ENCODE measurements around the gene CHCHD6.

Gene CHCHD6

GRCh38 chr3:126711121-126711760, 7.2 kb downstream of the CHCHD6 start:
- no peak for DNase-seq

DNA sequence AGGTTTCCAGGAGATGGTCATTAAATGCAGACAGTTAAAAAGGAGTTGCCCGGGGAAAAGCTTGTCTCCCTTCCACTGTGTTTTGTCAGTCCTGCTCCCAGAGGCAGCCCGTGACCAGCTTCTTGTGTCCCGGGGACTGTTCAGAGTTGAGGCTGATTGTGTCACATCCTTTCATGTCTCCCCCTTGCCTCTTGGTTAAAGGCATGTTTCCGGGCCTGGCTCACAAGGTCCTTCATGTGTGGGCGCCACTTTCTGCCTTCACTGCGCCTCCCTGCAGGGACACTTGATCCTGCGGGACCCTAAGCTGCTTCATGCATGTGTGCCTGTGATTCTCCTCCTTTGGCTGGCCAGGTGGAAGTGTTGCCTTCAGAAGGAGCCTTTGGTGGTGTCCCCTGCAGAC, 9.2 kb downstream of the CHCHD6 start:
- DNase-seq = no peak

- no peak for DNase-seq
Observed at GRCh38 chr3:126714276-126714900, 10.3 kb downstream of the CHCHD6 start.

- no peak for DNase-seq
Observed at GRCh38 chr3:126714921-126715320, 10.9 kb downstream of the CHCHD6 start.

GRCh38 chr3:126715432-126715831, 11.4 kb downstream of the CHCHD6 start:
- DNase-seq = no peak

DNA sequence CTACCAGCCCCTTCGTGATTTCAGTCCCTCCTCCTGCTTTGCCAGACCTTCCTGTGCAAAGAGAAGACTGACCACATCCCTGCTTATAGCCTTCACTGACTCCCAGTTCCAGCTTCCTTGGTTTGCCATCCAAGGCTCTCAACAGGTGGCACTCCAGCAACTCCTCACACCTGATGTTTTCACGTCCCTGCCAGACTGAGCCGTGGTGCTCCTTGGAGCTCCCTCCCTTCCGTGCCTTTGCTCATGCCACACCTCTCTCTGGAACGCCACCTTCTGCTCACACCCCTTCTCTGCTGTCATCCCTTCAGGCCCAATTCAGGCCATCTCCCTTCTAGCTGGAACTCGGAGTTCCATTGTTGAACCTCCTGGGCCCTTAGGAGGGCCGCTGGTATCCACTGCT, 12.0 kb downstream of the CHCHD6 start:
- DNase-seq = no peak

GRCh38 chr3:126718561-126719445, 14.8 kb downstream of the CHCHD6 start:
- DNase-seq = no peak

- no peak for DNase-seq
Observed at GRCh38 chr3:126720596-126720995, 16.6 kb downstream of the CHCHD6 start.

GRCh38 chr3:126721246-126721645, 17.2 kb downstream of the CHCHD6 start:
- no peak for DNase-seq

- DNase-seq = no peak
Observed at GRCh38 chr3:126723237-126723636, 19.2 kb downstream of the CHCHD6 start.

GRCh38 chr3:126723801-126724200, 19.8 kb downstream of the CHCHD6 start:
- no peak for DNase-seq

GRCh38 chr3:126728680-126729079, 24.6 kb downstream of the CHCHD6 start:
- DNase-seq = no peak

- DNase-seq = no peak
Observed at GRCh38 chr3:126730376-126730775, 26.3 kb downstream of the CHCHD6 start.

DNA sequence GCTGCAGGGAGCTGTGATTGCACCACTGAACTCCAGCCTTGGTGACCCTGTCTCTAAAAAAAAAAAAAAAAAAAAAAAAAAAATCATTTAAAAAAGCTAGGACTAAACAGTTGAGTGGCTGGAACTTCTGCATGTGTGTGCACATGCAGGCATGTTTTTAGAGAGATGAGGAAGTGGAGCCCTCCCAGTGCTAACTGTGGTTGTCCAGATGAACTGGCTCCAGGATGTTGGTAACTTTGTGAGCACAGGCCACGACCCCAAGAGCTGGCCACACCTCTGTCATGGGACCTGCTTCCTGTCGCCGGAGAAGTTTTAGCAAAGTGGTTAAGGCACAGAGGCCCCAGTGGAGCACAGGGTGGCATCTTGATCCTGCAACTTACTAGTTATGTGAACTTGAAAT, 27.0 kb downstream of the CHCHD6 start:
- DNase-seq = peak; percentile 82

DNA sequence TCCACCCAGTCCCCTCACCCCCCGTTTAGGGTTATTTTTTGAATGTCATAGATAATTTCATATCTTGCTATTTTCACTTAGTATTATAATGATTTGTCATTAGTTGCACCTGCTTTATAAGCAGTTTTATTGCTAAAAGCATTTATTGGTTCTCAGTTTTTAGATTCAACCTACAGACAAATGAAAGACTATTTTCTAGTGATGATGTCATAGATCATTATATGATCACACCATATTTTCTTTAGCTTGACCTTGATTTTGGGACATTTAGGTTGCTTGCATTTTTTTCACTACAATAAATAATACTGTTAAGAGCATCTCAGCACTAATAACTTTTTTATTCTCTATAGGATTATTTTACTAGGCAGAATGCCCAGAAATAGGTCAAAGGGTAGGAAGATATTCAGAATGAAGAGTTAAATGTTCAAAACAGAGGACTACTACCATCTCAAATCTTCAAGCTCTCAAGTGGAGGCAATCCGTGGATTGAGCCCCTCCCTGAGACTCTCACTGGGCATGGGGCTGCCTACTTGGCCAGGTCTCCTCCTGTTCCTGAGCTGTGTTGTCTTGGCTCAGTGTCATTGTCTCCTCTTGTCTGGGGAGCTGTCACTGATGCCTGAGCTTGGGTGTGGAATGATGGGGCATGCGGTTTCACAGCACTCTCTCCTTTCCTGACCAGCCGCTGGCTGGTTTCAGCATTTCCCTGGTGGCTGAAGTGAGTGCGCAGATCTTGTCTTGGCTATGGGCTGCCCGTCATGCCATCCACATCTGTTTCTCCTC, 28.4 kb downstream of the CHCHD6 start:
- DNase-seq = no peak

- DNase-seq = no peak
Observed at GRCh38 chr3:126733061-126733430, 29.0 kb downstream of the CHCHD6 start.

GRCh38 chr3:126734106-126734723, 30.2 kb downstream of the CHCHD6 start:
- no peak for DNase-seq

DNA sequence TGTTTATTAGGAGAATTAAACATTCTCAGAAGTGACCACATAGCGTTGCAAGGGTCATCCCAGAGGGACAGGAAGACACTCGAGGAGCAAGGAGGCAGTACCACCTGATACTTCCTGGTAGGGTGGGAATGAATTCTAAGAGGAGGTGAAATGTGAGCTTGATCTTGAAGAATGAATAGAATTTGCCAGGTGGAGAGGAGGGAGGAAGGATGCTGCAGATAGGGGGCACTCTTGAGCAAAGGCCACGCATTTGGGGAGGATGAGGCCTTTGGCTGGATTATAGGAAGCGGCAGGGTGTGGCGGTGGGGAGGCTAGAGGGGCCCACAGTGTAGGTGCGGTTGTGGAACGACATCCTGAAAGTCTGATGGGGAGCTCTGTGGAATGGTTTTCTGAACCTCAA, 33.5 kb downstream of the CHCHD6 start:
- DNase-seq = no peak

- DNase-seq = no peak
Observed at GRCh38 chr3:126742057-126742456, 38.0 kb downstream of the CHCHD6 start.

GRCh38 chr3:126743350-126743749, 39.3 kb downstream of the CHCHD6 start:
- DNase-seq = no peak

GRCh38 chr3:126743781-126744180, 39.7 kb downstream of the CHCHD6 start:
- DNase-seq = no peak

GRCh38 chr3:126745760-126746394, 41.8 kb downstream of the CHCHD6 start:
- DNase-seq = peak; percentile 70

Data from hematopoietic multipotent progenitor cell treated with erythropoietin and hydrocortisone succinate and interleukin-3 and kit ligand, for 4 days (in vitro differentiated cells).